M059J (cell line): ENCODE measurements around the gene SPATC1L. TPM values are rescaled to one million over a fixed set of nuclear protein-coding genes. Genes with fewer than 3 reads are reported as not detected.
"Not testable (repeated sequence)": the region's sequence is repeated elsewhere in the genome, so short reads cannot be mapped to it uniquely, and the experiment has no call there.

Experiments used
- DNase-seq: peaks from one replicate; pipeline ENCODE4 v3.0.0-alpha.2; 2012; ENCODE audit warnings: low read depth
- total RNA-seq: library from RNA; depleted of rRNA; stranded (reverse); fragments of >200 nt; shearing (Covaris generic); gene quantifications from 2 replicates; pipeline ENCODE4 v1.2.3, GENCODE V29; 2014

SPATC1L gene
- total RNA-seq, 1 experiment from 2014 or later, result 21.6 TPM

GRCh38 chr21:46200877-46201803 lies 16.9 kb upstream of the SPATC1L start:
- DNase-seq, result not testable (repeated sequence)

GRCh38 chr21:46199436-46200373 lies 15.4 kb upstream of the SPATC1L start:
- no peak for DNase-seq

- no peak for DNase-seq
Measured at GRCh38 chr21:46196733-46197132, 12.5 kb upstream of the SPATC1L start.

- DNase-seq, result no peak
Measured at GRCh38 chr21:46195595-46196195, 11.4 kb upstream of the SPATC1L start.

- no peak for DNase-seq
Measured at GRCh38 chr21:46194374-46195334, 10.4 kb upstream of the SPATC1L start.

- DNase-seq, result no peak
Measured at GRCh38 chr21:46193829-46194373, 9.6 kb upstream of the SPATC1L start.

DNA sequence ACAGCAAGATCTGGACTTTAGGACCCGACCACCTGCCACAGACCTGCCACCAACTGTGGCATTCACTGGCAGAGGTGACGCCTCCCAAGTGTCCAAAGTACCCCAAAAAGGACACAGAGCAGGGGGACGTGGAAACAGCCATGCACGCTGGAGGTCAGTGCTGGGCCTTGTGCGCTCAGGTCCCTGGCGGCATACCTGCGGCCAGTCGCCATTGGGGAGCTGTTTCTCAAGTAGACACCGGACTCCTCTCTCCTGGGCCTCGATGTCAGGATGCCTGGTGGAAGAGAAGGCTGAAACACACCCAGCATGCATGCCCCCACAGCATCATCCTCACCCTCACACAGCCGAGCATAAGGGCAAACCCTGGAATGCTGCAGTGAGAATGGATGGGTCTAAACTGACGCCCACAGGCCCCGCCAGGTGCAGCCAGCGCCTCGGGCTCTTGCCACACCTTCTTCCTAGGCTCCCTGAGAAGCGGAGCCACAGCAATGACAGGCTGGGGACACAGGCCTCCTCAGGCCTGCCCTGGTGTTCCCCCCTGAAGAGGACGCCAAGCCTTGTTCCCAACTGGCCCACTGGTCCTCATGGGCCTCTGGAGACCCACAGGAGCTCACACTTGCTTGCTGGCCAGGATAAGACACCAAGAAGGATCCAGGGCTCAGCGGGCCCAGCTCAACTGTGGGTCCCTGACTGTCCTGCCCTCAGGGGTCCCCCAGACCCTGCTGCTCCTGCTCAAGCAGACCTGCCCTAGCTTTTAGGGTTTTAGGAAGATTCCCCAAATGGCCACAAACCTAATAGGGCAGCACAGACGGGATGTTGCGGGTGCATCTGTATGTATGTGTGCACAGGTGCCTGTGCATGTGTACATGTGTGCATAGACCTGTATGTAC lies 7.7 kb upstream of the SPATC1L start:
- no peak for DNase-seq

DNA sequence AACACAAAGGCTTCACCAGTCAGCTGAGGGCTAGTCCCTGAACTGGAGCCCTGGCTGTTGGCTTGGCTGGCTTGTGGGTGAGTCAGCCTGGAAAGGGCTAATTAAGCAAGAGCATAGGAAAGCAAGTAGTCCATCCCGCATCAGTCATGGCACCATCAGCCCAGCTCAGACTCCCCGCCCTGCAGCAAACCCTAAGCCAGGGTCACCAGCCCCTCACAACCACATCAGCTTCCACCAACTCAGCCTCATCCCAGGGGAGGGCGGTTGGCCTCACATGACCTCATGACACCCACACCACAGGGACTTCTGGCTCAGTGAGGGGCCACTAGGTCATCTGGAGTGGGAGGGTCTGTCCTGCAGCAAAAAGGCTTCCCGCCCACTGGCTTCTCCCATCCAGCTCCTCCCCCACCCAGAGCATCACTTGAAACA lies 7.0 kb upstream of the SPATC1L start:
- peak; percentile 84 for DNase-seq

DNA sequence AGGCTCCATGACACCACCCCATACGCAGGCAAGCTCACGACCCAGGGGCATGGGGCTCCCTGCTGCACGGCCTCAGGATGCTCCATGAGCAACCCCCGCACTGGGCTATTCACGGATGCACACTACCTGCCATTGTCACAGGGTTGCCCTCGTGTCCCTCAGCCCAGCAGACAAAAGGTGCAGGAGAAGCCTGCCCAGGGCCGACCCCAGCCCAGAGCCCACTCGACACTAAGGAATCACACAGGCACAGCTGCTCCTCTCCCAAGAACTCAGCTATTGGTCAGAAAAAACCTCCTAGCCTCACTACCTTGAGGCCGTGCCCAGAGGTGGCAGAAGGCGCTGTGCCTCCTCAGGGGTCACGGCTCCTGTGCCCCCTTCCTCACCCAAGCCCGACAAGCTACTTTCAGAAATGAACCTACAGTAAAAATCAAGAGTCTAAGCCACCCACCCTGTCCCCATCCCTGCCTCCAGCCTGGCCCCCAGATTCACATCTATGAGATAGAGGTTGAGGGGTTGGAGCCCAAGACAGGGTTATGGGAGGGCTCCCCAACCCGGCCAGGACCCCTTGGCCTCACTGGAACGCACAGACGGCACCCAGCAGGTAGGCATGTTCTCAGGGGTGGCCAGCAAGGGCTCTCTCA lies 6.4 kb upstream of the SPATC1L start:
- DNase-seq, result no peak

GRCh38 chr21:46189959-46190490 lies 5.8 kb upstream of the SPATC1L start:
- DNase-seq, result no peak

- peak; percentile 61 for DNase-seq
Measured at GRCh38 chr21:46189213-46189958, 5.1 kb upstream of the SPATC1L start.

- peak; percentile 90 for DNase-seq
Measured at GRCh38 chr21:46188226-46189212, 4.3 kb upstream of the SPATC1L start.

- no peak for DNase-seq
Measured at GRCh38 chr21:46187814-46188213, 3.6 kb upstream of the SPATC1L start.

DNA sequence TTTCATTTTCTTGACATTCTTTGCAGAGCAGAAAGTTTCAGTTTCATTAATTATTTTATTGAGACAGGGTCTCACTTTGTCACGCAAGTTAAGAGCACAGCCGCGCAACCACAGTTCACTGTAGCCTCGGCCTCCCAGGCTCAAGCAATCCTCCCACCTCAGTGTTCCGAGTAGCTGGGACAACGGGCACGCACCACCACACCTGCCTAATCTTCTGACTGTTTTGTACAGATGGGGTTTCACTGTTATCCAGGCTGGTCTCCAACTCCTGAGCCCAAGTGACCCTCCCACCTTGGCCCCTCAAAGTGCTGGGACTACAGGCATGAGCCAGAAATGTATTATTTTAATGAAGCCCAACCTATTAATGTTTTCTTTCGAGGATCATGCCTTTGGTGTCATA lies 3.0 kb upstream of the SPATC1L start:
- no peak for DNase-seq

GRCh38 chr21:46185716-46186115 lies 1.5 kb upstream of the SPATC1L start:
- DNase-seq, result no peak
